ENCODE measurements around the gene GRIP1.

DNA sequence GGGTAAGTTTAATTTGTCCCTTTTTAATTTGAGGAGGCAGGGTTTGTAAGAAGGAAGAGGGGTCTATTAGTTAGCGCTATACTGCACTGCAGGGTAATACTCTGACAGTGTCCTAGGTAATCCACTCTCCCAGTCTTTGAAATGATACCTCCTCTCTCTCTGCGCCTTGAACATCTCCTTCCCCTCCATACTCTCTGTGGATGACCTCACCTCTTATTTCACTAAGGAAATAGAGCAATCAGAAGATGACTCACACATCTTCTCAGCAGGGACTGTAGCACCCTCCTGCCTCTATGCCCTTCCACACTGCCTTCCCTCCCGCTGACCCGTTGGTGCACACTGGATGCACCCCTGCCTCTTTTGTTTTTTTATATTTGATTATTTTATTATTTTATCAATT lies 94.2 kb downstream of the GRIP1 start:
- no peak for TF ChIP-seq EP300 (IDR thresholded peaks at IDR 0.05)
- TF ChIP-seq, protein P1, sequence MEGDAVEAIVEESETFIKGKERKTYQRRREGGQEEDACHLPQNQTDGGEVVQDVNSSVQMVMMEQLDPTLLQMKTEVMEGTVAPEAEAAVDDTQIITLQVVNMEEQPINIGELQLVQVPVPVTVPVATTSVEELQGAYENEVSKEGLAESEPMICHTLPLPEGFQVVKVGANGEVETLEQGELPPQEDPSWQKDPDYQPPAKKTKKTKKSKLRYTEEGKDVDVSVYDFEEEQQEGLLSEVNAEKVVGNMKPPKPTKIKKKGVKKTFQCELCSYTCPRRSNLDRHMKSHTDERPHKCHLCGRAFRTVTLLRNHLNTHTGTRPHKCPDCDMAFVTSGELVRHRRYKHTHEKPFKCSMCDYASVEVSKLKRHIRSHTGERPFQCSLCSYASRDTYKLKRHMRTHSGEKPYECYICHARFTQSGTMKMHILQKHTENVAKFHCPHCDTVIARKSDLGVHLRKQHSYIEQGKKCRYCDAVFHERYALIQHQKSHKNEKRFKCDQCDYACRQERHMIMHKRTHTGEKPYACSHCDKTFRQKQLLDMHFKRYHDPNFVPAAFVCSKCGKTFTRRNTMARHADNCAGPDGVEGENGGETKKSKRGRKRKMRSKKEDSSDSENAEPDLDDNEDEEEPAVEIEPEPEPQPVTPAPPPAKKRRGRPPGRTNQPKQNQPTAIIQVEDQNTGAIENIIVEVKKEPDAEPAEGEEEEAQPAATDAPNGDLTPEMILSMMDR (IDR thresholded peaks at IDR 0.05), result no peak

Data from ovary (tissue), 3 donors.